Loucy (cell line): ENCODE results near the gene PIGC.

ENCODE experiments used
- H2AFZ ChIP-seq: fragments of 200-600 bp; sonication (generic); 2 replicates; pipeline ENCODE4 v1.6.0; 2016; ENCODE audit warnings: antibody characterized with exemption, mild to moderate bottlenecking, low read length, moderate library complexity
- H3F3A ChIP-seq: fragments of 200-600 bp; 2 replicates; pipeline ENCODE4 v1.6.0; 2016; ENCODE audit warnings: antibody characterized with exemption, low read depth, mild to moderate bottlenecking
- H3K27me3 ChIP-seq: fragments of 200-600 bp; sonication (generic); 2 replicates; pipeline ENCODE4 v1.6.1; 2014; ENCODE audit warnings: low read length, mild to moderate bottlenecking; ENCODE audit not compliant: insufficient read depth, poor library complexity, severe bottlenecking
- H3K36me3 ChIP-seq: fragments of 200-600 bp; sonication (generic); 2 replicates; pipeline ENCODE4 v1.6.1; 2016; ENCODE audit warnings: low read length; ENCODE audit not compliant: insufficient read depth
- H3K4me1 ChIP-seq: fragments of 200-600 bp; sonication (generic); 2 replicates; pipeline ENCODE4 v1.5.1; 2014; ENCODE audit warnings: low read length, mild to moderate bottlenecking; ENCODE audit not compliant: insufficient read depth, poor library complexity, severe bottlenecking
- H3K4me2 ChIP-seq: fragments of 200-600 bp; sonication (generic); 2 replicates; pipeline ENCODE4 v1.6.0; 2014; ENCODE audit warnings: antibody characterized with exemption, low read length, low read depth, mild to moderate bottlenecking; ENCODE audit not compliant: poor library complexity, severe bottlenecking
- H3K4me3 ChIP-seq: fragments of 200-600 bp; sonication (generic); 2 replicates; pipeline ENCODE4 v1.5.1; 2014; ENCODE audit warnings: low read length, mild to moderate bottlenecking, mixed read lengths; ENCODE audit not compliant: poor library complexity, severe bottlenecking
- H3K79me2 ChIP-seq: fragments of 200-600 bp; sonication (generic); 2 replicates; pipeline ENCODE4 v1.6.1; 2014; ENCODE audit warnings: low read length; ENCODE audit not compliant: insufficient read depth
- H3K9ac ChIP-seq: fragments of 200-600 bp; sonication (generic); 2 replicates; pipeline ENCODE4 v1.6.0; 2014; ENCODE audit warnings: mild to moderate bottlenecking, low read depth, low read length, moderate library complexity; ENCODE audit not compliant: poor library complexity, severe bottlenecking
- H3K9me2 ChIP-seq: fragments of 200-600 bp; sonication (generic); replicated peaks from 2 replicates; pipeline ENCODE4 v1.6.1; 2016; ENCODE audit warnings: low read depth, low read length, mixed read lengths
- H3K9me3 ChIP-seq: fragments of 200-600 bp; sonication (generic); 2 replicates; pipeline ENCODE4 v1.6.1; 2014; ENCODE audit warnings: mild to moderate bottlenecking, antibody characterized with exemption, low read length, low read depth; ENCODE audit not compliant: insufficient read depth
- H4K20me1 ChIP-seq: fragments of 200-600 bp; sonication (generic); 2 replicates; pipeline ENCODE4 v1.6.0; 2014; ENCODE audit warnings: antibody characterized with exemption, low read length, mild to moderate bottlenecking; ENCODE audit not compliant: insufficient read depth, poor library complexity, severe bottlenecking
- EZH2phosphoT487 ChIP-seq: fragments of 200-600 bp; IDR thresholded peaks from 2 replicates; pipeline ENCODE4 v1.6.1; 2018; ENCODE audit warnings: antibody characterized with exemption, mild to moderate bottlenecking, moderate library complexity, borderline replicate concordance
- TF ChIP-seq, protein P1 (sequence below): fragments of 200-600 bp; sonication (generic); conservative IDR thresholded peaks from 2 replicates; pipeline ENCODE4 v1.5.1; 2014; ENCODE audit warnings: mild to moderate bottlenecking, antibody characterized with exemption, low read length

The PIGC gene

DNA sequence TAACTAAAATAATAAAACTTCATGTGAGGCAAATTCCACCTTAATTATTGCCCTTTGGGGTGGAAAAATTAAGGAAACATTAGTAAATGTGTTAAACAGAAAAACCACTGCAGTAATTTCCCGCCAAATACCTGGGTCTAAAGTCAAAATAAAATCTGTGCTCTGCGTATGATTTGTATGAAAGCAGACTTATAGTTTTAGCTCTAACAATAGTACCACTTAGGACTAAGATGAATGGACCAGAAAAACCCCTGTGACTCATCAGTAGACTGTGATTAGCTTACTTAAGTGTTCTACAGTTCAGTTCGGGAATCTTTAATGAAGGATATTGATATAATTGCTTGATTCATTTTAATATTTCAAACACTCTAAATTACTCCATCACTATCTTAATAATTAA lies 46.6 kb downstream of the PIGC start:
- no peaks in the 10 kb centered on the region for H4K20me1 ChIP-seq
- H3K79me2 ChIP-seq, result no peaks in the 10 kb centered on the region
- no peak overlapping the region for H3K4me2 ChIP-seq
- H3F3A ChIP-seq, result no peaks in the 10 kb centered on the region
- H3K9ac ChIP-seq, result no peak overlapping the region
- no peaks in the 10 kb centered on the region for H3K36me3 ChIP-seq
- peaks cover 32% of the 10 kb centered on the region for H3K4me1 ChIP-seq
- no peak overlapping the region for H3K4me3 ChIP-seq
- TF ChIP-seq, protein P1, sequence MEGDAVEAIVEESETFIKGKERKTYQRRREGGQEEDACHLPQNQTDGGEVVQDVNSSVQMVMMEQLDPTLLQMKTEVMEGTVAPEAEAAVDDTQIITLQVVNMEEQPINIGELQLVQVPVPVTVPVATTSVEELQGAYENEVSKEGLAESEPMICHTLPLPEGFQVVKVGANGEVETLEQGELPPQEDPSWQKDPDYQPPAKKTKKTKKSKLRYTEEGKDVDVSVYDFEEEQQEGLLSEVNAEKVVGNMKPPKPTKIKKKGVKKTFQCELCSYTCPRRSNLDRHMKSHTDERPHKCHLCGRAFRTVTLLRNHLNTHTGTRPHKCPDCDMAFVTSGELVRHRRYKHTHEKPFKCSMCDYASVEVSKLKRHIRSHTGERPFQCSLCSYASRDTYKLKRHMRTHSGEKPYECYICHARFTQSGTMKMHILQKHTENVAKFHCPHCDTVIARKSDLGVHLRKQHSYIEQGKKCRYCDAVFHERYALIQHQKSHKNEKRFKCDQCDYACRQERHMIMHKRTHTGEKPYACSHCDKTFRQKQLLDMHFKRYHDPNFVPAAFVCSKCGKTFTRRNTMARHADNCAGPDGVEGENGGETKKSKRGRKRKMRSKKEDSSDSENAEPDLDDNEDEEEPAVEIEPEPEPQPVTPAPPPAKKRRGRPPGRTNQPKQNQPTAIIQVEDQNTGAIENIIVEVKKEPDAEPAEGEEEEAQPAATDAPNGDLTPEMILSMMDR, result no peak
- TF ChIP-seq EZH2phosphoT487, result no peak
- no peaks in the 10 kb centered on the region for H3K9me3 ChIP-seq
- no peaks in the 10 kb centered on the region for H3K9me2 ChIP-seq
- no peaks in the 10 kb centered on the region for H3K27me3 ChIP-seq
- no peak overlapping the region for H2AFZ ChIP-seq

DNA sequence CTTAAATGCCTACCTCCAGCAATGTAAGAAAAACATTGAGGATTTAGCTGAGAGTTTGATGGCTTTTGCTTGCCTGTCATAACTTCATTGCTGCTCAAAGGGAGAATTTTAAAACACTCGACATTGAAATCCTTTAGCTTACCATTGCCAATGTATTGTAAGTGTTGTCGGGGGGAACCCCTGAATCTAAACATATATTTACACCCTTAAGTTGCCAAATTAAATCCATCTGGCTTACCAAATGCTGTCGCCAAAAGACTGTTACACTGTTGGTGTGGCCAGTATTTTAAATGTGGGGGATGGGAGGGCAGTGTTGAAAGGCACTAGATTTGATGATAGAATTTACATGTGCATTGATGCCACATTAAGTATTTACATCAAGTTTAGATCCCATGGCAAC lies 48.3 kb downstream of the PIGC start:
- TF ChIP-seq EZH2phosphoT487, result no peak
- TF ChIP-seq, protein P1, result no peak
- Histone ChIP-seq H3K4me3 (no peak overlapping the region), H3K36me3 (no peaks in the 10 kb centered on the region), H3K9ac (no peak overlapping the region), H3K9me2 (no peaks in the 10 kb centered on the region), H3K4me1 (peaks cover 32% of the 10 kb centered on the region), H3K79me2 (no peaks in the 10 kb centered on the region), H2AFZ (no peak overlapping the region), H3F3A (no peaks in the 10 kb centered on the region), H3K27me3 (no peaks in the 10 kb centered on the region), H3K9me3 (no peaks in the 10 kb centered on the region), H3K4me2 (no peak overlapping the region), H4K20me1 (no peaks in the 10 kb centered on the region)

DNA sequence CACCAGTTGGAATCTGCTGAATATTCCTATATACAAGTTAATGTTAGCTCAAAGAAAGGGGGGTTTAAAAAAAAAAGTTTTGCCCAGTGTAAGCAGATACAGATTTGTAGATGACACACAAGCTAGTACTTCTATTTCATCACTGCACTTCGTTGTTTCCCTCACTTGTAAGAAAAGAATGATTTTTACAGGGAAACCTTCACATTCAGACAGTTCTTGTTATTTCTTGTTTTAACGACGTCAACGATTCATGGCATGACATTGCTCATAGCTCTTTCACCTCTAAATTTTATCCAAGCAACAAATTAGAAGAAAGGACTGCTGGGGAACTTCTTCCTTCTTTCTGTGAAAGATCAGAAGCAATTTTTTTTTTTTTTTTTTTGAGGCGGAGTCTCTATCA lies 49.1 kb downstream of the PIGC start:
- Histone ChIP-seq H2AFZ (peak overlapping the region; percentile 64; the same call in 1 of the 2 replicates), H3K4me2 (peak overlapping the region; percentile 55), H3K9me2 (no peaks in the 10 kb centered on the region), H3K4me1 (peaks cover 28% of the 10 kb centered on the region), H3K9me3 (no peaks in the 10 kb centered on the region), H4K20me1 (no peaks in the 10 kb centered on the region), H3K79me2 (no peaks in the 10 kb centered on the region), H3K9ac (peak overlapping the region; percentile 31), H3K36me3 (no peaks in the 10 kb centered on the region), H3K27me3 (no peaks in the 10 kb centered on the region), H3K4me3 (no peak overlapping the region), H3F3A (no peaks in the 10 kb centered on the region)
- TF ChIP-seq, protein P1, result no peak
- TF ChIP-seq EZH2phosphoT487, result no peak
